Measurements from ENCODE around the gene ANTXRL. TPM values are rescaled to one million over a fixed set of nuclear protein-coding genes. Genes with fewer than 3 reads are reported as not detected.
"Not testable (repeated sequence)": the region's sequence is repeated elsewhere in the genome, so short reads cannot be mapped to it uniquely, and the experiment has no call there.

ANTXRL gene
- total RNA-seq, 1 donor from 2014 or later = not detected

- peak in 1 of 2 donors; percentile 77 for DNase-seq (ENCODE audit: low read depth in 2 of 2)
These were observed 13.0 kb upstream of the ANTXRL start for GRCh38 chr10:46273506-46274477.

GRCh38 chr10:46277840-46278239 lies 9.0 kb upstream of the ANTXRL start:
- no peak for DNase-seq (ENCODE audit: low read depth in 2 of 2)

DNA sequence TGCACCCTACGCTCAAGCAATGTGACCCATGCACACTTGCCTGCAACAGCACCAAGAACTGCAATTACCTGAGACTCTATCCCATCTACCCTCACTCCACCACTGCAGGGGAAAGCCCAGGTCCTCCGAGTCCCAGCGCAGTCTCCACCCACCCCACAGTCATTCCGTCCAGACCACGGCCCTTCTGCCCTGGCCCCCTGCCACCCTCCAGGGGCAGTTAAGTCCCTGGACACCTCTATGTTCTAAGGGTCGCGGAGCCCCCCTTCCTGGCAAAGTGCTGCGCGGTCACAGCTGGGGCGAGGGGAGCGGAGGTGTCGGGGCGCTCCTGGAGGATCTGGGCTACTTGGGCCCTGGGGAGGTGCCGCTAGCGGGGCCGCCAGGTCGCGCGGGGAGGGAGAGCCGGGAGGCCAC lies 4.4 kb upstream of the ANTXRL start:
- DNase-seq (ENCODE audit: low read depth in 2 of 2) = not testable (repeated sequence)

- peak; percentile 36 to 77 for DNase-seq (ENCODE audit: low read depth in 2 of 2)
These were observed 3.8 kb upstream of the ANTXRL start for GRCh38 chr10:46282842-46283574.

DNA sequence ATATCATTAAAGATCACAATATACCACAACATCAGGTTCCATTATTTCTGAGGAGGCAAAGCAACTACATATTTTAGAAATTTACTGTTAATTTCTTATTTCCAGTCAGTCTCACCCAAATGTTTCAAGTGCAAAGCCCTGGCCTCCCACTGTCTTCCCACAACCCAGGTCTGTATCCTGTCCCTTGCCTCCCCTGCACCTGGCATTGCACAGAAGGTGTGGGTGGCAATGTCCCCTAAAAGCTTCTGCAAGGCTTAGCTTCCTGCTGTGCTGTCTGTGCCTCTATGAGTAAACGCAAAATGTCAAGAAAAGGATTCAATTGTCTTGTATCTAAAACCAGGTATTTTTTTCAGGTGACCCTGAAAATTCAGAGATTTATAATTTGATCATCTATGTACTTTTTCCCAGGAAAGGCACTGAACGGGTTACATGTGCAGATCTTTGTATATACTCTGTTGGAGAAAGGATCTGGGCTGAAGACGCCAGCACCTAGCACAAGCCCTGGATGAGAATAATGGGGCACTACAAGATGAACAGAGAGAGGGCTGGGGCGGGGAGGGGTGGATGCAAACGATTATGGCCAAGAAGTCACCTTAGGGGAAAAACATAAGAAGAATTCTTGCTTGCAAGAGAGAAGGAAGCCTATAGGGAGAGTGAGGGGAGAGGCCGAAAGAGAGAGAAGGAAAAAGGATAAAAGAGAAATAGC lies 3.1 kb upstream of the ANTXRL start:
- DNase-seq (ENCODE audit: low read depth in 2 of 2) = no peak

- DNase-seq (ENCODE audit: low read depth in 2 of 2) = peak; percentile 34 to 56
These were observed 2.2 kb upstream of the ANTXRL start for GRCh38 chr10:46284286-46285229.

GRCh38 chr10:46285300-46285699 lies 1.5 kb upstream of the ANTXRL start:
- DNase-seq (ENCODE audit: low read depth in 2 of 2) = no peak

DNA sequence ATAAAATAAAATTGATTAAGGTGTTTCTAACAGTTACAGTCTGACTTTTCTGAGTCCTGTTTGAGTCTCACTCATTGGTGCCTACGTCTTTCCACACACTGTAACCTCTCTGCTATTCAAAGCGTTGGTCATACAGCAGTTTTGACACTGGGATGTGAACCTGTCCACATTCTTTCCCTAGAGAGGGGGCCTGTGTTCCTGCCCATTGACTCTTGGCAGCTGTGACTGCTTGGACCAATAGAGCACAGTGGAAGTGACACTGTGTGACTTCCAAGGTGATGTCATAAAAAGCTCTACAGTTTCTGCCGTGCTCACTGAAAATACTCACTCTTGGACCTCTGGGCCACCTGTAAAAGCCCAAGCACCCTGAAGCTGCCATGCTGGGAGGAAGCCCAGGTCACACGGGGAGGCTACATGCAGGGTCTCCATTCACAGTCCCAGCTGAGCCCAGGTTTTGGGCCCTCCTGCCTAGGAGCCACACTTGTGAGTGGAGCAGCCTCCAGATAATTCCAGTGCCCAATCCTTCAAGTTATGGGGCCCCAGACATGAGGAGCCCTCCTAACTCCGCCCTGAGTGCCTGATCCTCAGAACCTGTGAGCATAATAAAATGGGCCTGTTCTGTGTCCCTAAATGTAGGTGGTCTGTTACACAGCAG lies 704 bp upstream of the ANTXRL start:
- DNase-seq (ENCODE audit: low read depth in 2 of 2) = peak in 1 of 2 donors; percentile 75

DNA sequence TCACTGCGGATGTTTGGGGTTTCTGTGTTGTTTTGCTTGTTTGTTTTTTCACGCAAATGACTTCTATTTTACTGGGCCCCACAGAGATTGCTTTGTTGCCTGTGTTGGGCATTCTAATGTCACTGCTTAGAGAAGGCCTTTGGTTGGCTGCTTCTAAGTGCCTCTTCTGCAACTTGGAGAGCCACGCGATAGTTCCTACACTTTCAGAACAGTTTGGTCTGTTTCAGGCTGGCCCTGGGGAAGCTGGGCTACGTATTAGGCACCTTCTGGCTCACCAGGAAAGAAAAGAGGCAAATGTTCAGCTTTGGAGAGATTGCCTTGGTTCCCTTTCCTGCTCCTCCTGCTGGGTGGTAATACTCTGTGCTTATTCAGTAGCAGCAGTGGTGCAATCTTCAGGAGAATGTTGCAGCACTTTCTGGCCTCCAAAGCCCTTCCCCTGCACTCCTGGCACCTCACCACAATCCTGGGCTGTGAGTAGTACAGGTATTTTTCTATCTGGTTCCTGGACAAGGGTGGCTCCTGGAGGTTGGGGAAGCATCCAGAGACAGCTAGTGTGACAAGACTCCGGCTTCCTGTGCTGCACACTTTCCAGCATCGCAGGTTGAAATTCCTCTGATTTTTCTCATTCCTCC lies 1.2 kb downstream of the ANTXRL start:
- DNase-seq (ENCODE audit: low read depth in 2 of 2) = no peak

DNA sequence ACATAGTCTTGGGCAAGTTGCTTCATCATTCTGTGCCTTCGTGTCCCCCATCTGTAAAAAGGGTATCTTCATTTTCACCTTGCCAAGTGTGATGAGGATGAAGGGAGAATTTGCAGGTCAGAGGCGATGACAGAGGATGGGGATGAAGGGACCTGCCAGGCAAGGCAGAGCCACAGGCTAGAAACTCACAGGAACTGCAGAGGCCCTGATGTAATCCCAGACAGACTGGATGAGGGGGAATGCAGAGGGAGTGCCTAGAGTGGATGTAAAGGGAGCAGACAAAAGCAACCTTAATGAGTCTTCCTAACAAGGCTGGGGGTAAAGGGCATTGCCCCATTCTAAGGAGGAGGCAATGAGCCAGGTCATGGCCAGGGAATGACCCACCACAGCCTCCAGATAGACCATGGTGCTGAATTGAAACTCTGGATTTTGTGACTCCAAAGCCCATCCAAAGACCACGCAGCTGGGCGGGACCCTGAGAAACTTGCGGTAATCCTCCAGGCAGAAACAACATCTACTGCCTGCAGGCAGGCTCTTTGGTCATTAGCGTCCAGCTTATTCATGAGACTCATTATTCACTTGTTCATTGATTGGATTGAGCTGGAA lies 1.9 kb downstream of the ANTXRL start:
- DNase-seq (ENCODE audit: low read depth in 2 of 2) = no peak

DNA sequence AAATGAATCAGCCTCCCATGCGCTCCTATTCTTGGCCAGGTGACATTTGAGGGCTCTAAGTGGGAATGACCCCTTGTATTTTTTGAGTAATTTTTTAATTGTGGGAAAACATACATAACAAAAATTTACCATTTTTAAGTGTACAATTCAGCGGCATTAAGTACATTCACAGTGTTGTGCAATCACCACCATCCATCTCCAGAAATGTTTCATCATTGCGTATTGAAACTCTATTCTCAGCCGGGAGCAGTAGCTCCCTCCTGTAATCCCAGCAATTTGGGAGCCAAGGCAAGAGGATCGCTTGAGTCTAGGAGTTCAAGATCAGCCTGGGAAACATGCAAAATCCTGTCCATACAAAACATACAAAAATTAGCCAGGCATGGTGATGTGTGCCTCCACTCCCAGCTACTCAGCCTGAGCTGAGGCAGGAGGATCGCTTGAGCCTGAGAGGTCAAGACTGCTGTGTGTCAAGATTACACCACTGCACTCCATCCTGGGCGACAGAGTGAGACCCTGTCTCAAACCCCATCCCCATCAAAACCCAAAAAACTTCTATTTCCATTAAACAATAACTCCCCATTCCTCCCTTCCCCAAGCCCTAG lies 2.5 kb downstream of the ANTXRL start:
- no peak for DNase-seq (ENCODE audit: low read depth in 2 of 2)

DNA sequence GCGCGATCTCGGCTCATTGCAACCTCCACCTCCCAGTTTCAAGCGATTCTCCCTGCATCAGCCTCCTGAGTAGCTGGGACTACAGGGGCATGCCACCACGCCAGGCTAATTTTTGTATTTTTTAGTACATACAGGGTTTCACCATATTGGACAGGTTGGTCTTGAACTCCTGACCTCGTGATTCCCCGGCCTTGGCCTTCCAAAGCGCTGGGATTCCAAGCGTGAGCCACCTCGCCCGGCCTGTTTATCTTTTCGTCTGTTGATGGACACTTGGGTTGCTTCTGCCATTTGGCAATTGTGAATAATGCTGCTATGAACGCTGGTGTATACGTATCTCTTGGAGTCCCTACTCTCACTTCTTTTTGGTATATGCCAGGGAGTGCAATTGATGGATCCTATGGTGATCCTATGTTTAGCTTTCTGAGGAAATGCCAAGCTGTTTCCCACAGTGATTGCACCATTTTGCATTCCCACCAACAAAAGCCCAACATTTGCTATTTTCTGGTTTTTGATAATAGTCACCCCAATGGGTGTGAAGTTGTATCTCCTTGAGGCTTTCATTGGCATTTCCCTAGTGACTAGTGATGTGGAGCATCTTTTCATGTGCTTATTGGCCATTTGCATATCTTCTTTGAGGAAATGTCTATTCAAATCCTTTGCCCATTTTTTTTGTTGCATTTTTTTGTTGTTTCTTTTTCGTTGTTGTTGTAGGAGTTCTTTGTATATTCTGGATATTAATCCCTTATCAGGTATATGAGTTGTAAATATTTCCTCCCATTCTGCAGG lies 3.5 kb downstream of the ANTXRL start:
- DNase-seq (ENCODE audit: low read depth in 2 of 2) = no peak

DNA sequence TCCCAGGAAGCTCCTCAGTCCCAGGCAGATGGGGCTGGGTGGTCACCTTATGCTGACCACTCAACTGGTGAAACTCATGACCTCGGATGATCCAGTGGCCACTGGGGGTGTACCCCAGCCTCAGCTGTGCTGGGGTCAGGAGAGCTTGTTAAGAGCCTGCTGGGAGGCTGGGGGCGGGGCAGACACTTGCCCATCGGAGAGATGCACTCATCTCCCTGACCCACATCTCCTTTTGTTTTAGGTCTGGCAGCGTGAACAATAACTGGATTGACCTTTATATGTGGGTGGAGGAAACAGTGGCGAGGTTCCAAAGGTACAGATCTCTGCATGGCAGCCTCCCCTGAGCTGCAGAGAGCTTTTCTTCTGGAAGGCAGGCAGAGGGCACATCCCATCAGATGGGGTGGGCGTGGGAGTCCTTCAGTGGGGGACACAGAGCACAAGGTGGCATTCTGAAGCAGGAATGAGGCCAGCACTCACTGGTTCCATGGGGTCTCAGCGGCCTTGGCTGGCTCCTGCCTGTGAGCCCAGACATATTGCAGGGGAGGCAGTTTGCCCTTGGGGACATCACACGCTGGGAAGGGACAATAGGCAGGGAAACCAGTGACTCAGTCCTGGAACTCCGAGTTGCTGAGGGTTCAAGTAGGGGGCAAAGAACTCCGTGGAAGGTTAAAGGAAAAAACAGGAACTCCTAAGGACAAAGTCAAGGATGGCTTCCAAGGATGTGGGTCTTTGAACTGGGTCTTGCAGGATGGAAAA lies 5.2 kb downstream of the ANTXRL start:
- peak in 1 of 2 donors; percentile 57 for DNase-seq (ENCODE audit: low read depth in 2 of 2)

- DNase-seq (ENCODE audit: low read depth in 2 of 2) = no peak
These were observed 5.8 kb downstream of the ANTXRL start for GRCh38 chr10:46292573-46293023.

GRCh38 chr10:46293228-46293627 lies 6.4 kb downstream of the ANTXRL start:
- no peak for DNase-seq (ENCODE audit: low read depth in 2 of 2)

- DNase-seq (ENCODE audit: low read depth in 2 of 2) = no peak
These were observed 7.2 kb downstream of the ANTXRL start for GRCh38 chr10:46293832-46294640.
